ENCODE results near the gene F2. TPM values are rescaled to one million over a fixed set of nuclear protein-coding genes. Genes with fewer than 3 reads are reported as not detected.

Gene F2
- total and polyA plus RNA-seq, 9 donors = 0.10 to 1.00 (median 0.33) TPM; not detected in 3

GRCh38 chr11:46673713-46674462 is 45.1 kb upstream of the F2 start:
- H3K27me3 ChIP-seq = no peaks in the 10 kb centered on the region
- peak overlapping the region in 1 of 2 donors; percentile 71 for H3K27ac ChIP-seq
- no peaks in the 10 kb centered on the region for H3K9me3 ChIP-seq
- no peaks in the 10 kb centered on the region for H3K36me3 ChIP-seq
- TF ChIP-seq CTCF (IDR thresholded peaks at IDR 0.05) = no peak
- no peak for DNase-seq
- H3K4me1 ChIP-seq (ENCODE audit: insufficient read depth) = peaks cover 22% of the 10 kb centered on the region
- WGBS, 3 donors = 67 to 72% (median 67%) methylated on average over 6 of the region's 6 CpGs
- H3K4me3 ChIP-seq = no peak overlapping the region
- intact Hi-C loops (cut with DNase I) = no loop called here

- Histone ChIP-seq H3K27me3 (no peaks in the 10 kb centered on the region), H3K9me3 (no peaks in the 10 kb centered on the region), H3K4me1 (ENCODE audit: insufficient read depth) (peaks cover 22% of the 10 kb centered on the region), H3K36me3 (no peaks in the 10 kb centered on the region), H3K27ac (peak overlapping the region; percentile 7 to 71), H3K4me3 (no peak overlapping the region)
- WGBS, 3 donors = 31 to 46% (median 32%) methylated on average over 12 of the region's 12 CpGs
- peak in 3 of 5 donors; percentile 43 to 58 (median 48) for DNase-seq
- intact Hi-C loops (cut with DNase I) = no loop called here
- no peak for TF ChIP-seq POLR2A (IDR thresholded peaks at IDR 0.05)
- no peak for TF ChIP-seq CTCF (IDR thresholded peaks at IDR 0.05)
- no peak for TF ChIP-seq EP300 (IDR thresholded peaks at IDR 0.05)
Measured at GRCh38 chr11:46674463-46675287, 44.3 kb upstream of the F2 start.

GRCh38 chr11:46675288-46675851 is 43.6 kb upstream of the F2 start:
- peaks cover 22% of the 10 kb centered on the region for H3K4me1 ChIP-seq (ENCODE audit: insufficient read depth)
- TF ChIP-seq EP300 (IDR thresholded peaks at IDR 0.05) (no peak), POLR2A (IDR thresholded peaks at IDR 0.05) (no peak), CTCF (IDR thresholded peaks at IDR 0.05) (no peak)
- peak in 3 of 5 donors; percentile 56 to 79 (median 59) for DNase-seq
- intact Hi-C loops (cut with DNase I) = no loop called here
- WGBS, 3 donors = 18 to 35% (median 25%) methylated on average over 4 of the region's 4 CpGs
- H3K9me3 ChIP-seq = no peaks in the 10 kb centered on the region
- no peaks in the 10 kb centered on the region for H3K27me3 ChIP-seq
- no peak overlapping the region for H3K4me3 ChIP-seq
- H3K27ac ChIP-seq = peak overlapping the region; percentile 7 to 71
- H3K36me3 ChIP-seq = no peaks in the 10 kb centered on the region

- H3K4me1 ChIP-seq (ENCODE audit: insufficient read depth) = peaks cover 22% of the 10 kb centered on the region
- peak in 2 of 5 donors; percentile 12 to 29 for DNase-seq
- no peak for TF ChIP-seq EP300 (IDR thresholded peaks at IDR 0.05)
- TF ChIP-seq CTCF (IDR thresholded peaks at IDR 0.05) = no peak
- no peak for TF ChIP-seq POLR2A (IDR thresholded peaks at IDR 0.05)
- no peaks in the 10 kb centered on the region for H3K9me3 ChIP-seq
- H3K27ac ChIP-seq = peak overlapping the region; percentile 7 to 71
- H3K36me3 ChIP-seq = no peaks in the 10 kb centered on the region
- H3K27me3 ChIP-seq = no peaks in the 10 kb centered on the region
- 63 to 79% (median 65%) methylated on average over 7 of the region's 7 CpGs for WGBS, 3 donors
- intact Hi-C loops (cut with DNase I) = no loop called here
- no peak overlapping the region for H3K4me3 ChIP-seq
Measured at GRCh38 chr11:46675949-46676348, 43.1 kb upstream of the F2 start.
